ENCODE results near the gene SHISA6.

GRCh38 chr17:11438673-11439072 lies 197.7 kb downstream of the SHISA6 start:
- TF ChIP-seq SMC3 (IDR thresholded peaks at IDR 0.05; ENCODE audit: low read depth, low read length) (no peak), TCF12 (IDR thresholded peaks at IDR 0.05) (no peak), CTCF (IDR thresholded peaks at IDR 0.05) (no peak), MAX (IDR thresholded peaks at IDR 0.05; ENCODE audit: low read depth) (no peak), POLR2AphosphoS5 (IDR thresholded peaks at IDR 0.05; ENCODE audit: low read depth, low read length) (no peak), RFX5 (IDR thresholded peaks at IDR 0.05; ENCODE audit: low read length) (no peak)

All from SK-N-SH (cell line).